EH (cell line): ENCODE data around the gene SKI.

ENCODE experiments used
- DNase-seq: peaks from one replicate; pipeline ENCODE4 v3.0.0-alpha.2; 2015; ENCODE audit warnings: low read depth

SKI gene

DNA sequence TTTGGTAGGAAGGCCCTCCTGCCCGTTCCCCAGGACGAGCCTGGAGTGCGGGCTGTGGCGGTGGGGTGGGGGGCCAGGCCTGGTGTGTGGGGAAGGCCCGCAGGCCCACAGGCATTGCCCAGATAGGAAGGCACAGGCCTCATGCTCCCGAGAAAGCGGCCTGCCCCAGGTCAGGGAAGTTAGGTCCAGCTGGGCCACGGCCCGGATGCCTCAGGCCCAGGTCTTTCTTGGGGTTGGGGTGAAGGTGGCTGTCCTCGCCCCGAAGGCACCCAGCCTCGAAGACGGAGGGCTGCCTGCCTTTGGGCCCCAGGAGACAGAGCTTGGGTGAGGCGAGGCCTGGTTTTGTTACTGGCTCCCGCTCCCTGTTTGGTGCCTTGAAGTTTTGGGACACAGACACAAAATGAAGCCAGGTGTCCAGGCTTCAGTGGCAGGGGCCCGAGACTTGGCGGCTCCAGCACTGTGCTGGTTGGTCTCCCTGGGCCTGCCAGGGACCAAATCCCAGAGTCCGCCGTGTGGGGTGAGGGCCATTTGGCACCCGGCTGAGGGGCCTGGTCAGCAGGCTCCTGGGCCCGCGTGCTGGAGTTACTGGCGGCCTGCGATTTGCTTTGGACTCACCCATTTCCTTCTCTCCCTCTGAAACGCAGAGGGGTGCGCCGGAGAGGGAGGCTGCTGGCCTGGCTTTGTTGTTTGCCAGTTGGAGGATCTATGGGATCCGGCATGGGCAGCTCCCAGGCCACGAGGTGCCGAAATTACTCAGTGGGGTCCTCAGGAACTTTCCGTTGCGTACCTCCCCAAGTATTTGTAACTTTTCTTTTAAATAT lies 2.0 kb downstream of the SKI start:
- peak; percentile 55 for DNase-seq

DNA sequence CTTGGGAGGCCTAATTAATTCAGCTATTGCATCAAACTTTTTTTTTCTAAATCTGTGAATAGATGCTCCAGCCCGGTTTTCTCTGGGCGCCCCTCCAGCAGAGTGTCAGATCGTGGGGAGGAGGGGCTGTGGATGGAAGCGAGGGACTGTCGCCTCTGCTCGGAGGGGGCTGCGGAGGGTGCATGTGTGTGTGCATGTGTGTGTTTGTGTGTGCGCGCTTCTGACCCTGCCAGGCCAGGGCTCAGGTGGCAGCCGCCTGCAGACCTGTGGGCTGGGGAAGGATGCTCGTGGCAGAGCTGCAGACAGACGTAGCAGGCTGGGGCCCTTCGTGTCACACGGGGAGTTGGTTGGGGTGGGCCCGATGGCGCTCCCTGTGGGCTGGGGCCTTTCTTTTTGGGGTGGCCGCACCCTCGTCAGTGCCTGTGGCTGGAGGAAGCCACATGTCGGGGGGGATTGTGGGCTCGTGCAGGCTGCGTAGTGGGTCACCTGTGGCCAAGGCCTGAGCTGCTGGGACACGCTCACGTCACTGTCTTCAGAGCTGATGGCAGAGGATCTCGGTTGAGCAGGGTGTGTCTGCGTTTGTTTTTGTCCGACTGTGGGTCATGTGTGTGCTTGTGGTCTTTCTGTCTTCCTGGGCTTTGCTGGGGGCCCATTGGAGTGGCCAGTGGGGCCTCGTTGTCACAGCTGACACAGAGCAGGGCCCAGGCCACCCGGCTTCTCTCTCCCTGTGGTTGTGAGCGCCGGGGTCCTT lies 2.8 kb downstream of the SKI start:
- peak; percentile 44 for DNase-seq

DNA sequence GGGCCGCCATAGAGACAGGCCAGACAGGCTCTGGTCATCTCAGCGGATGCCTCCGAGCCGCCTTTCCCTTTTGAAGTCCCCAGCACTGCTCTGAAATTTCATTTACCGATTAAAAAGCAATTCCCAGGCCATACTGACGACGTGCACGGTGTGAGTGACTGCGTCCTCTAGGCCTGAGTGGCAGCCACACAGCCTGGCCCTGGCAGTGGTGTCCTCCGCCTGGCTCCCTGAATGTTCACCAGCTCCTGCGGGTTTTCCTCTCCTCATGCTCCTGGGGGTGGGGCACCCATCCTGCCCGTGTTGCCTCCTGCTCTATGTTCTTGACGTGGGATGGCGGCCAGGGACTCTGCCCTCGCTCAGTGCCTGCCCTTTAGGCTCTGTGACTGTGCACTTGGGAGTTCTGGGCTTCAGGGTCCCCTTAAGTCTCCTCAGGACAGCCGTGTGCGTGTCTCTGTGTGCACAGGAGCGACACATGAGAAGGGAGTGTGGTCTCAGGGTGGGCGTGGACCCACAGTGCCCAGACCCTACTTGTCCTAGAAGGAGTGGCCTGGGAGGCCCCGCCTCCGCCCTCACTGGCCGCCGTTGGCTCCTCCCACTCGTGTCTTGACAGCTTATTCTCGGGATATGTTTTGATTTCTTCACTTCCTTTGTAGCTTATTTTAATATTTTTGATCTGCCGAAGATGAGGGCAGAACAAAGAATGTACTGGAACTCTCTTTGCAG lies 3.6 kb downstream of the SKI start:
- DNase-seq = peak; percentile 89

DNA sequence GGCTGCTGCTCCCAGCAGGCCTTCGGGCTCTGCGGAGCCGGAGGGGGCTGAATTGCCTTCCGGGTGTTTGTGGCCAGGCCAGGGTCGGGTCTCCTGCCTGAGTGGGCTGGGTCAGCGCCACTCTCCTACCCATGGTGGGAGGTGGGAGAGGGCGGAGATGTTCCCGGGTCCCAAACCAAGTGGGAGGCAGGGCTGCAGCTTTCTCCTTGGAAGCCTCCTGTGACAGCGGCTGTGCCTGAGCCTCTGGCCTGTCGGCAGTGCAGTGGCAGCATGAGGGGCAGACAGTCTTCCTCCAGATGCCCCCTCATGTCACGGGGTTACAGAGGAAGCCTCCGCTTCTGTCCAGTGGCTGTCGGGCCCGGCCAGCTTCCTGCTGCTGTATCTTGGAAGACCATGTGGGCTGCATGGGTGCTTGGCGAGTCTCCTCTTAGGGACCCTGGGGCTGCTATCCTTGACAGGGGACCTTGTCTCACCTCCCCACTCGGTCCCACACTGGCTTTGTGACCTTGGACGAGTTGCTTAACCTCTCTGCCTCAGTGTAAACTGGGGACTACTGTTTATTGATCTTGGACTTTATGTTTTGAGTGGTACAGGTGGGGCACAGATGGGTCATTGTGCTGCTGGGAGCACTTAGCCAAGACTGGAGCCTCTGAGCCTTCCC lies 4.3 kb downstream of the SKI start:
- no peak for DNase-seq

DNA sequence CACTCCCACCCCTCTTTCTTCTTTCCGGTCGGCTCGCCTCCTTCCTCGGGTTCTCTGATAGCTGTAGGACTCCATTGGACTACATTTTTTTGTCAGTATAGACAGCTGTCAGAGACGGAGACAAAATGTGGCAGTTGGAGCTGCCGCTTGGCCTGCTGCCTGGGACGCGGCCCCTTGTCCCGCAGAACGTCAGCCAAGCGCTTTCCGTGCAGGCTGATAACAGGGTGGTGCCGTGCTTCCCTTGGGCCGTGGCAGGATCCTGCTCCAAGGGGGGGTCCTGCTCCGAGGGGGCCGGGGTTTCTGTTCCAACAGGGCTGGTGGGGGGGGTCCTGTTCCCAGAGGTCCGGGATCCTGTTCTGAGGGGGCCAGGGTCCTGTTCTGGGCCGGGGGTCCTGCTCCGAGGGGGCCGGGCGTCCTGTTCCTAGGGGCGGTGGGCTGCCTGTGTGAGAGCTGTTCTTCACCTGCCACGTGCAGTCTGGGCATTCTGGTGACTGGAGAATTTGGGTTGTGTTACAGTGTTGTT lies 4.9 kb downstream of the SKI start:
- DNase-seq = no peak

DNA sequence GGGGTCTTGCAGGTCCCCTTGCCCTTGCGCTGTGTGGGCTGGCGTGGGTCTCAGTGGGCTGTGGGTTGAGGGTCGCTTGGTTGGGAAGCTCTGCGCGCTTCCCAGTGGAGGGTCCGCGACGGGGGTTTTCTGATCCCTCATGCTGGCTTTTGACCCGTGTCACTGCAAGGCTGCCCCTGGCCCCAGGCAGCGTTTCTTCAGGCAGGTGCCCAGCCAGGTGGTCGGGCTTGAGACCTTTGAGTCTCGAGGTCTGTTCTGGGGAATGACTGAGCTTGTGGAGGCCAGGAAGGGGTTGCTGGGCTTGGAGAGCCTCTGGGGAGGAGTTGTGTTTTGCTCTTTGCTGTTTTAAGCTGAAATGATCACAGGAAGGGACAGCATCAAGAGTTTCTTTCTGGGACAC lies 5.3 kb downstream of the SKI start:
- no peak for DNase-seq

DNA sequence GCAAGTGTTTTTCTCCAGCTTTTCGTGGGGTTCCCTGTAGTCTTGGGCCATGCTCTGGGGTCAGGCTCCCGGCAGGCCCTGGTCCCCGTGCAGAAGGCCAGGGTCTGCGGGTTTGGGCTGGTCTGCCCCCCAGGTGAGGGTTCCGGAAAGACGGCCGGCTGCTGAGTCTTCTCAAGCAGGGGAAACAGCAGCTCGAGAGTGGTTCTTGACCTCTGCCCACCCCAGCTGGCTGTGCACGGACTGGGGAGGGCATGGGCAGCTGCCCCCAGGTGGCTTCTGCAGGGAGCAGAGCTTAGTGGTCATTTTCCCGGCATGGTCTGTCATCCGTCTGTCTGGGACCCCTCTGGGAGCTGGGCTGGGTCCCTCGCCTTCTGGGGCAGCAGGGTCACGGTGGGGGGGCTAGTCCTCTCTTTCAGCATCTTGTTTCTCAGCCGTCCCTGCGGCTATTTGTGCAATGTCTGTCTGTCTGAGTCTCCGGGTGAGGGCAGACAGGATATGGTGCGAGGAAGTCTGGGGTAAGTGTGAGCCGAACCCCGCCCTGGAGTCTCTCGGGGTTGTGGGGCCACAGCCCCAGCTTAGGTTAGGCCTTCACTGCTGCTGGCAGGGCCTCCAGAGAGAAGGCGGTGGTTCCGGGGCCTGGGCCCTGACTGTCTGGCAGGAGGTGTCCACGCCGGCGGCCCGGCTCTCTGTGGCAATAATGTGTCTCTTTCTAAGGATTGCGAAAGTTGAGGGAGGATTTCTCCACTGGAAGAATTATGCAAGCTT lies 6.1 kb downstream of the SKI start:
- DNase-seq = peak; percentile 94

- no peak for DNase-seq
Observed at GRCh38 chr1:2234762-2235113, 6.6 kb downstream of the SKI start.

DNA sequence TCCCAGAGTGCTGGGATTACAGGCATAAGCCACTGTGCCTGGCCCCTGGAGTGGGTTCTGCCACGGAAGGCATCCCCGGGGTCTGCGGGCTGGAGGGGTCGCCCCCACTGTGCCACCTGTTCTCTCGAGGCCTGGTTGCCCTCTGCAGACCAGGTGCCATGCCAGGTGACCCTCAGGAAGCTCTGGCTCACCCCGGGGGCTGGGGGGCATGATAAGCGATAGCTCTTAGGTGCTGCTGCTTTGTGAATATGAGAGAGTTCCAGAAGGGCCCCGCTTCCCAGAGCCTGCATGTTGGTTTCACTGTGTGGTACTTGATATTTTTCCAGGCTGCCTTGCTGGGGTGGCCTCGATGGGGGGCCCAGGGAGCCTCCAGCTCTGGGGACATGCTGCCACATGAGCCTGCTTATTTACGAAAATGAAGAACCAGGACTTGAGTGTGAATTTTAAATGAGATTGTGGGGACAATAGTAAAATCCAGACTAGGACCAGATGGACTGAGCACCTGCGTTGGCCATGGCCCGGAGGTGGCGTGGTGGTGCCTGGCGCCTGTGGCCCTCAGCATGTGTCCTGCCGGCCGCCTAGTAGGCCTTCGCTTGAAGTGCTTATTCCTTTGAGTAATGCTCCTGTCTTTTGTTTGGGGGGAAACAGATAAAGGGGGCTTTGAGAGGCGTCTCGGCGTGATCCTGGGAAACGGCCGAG lies 7.3 kb downstream of the SKI start:
- no peak for DNase-seq

DNA sequence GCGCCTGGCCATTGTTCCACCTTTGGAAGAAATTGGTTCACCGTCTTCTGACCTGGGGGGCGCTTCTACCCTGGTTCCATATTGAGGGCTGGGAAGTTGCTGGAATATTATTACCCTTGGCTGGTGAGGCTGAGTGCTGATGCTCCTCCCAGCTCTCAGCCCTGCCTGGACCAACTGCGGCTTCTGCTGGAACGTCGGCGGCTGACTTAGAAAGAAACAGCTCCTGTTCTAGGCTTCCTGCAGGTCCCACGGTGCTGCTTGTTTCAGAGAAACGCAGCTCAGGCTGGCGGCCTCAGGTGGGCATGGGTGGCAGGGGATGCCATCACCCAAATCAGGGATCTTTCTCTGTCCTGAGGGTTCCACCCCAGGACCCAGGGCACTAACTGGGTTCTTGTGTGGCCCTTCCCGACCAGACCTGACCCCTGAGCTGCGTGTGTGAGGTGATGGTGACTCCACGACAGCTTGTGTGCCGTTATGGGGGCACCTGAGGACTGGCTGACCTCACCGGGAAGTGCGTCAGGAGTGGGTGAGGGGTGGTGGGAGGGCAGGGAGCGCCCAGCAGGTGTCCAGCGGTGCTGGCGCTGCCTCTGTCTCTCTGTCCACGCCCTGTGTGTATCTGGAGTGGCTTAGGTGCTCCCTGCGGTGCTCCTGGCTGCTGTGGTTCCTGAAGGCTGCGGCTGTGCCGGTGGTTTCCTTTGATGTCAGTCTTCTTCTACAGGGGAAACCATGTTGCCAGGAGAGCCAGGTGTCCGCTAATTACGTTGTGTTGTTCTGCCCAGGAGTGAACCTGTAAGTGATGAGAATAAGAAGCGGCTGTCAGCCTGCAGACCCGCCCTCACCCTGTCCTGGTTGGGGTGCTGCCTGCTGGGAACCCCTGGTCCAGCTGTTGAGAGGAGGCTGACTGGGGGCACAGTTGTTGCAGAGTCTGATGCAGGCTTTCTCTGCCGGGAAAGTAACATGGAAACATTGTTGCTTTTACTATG lies 8.9 kb downstream of the SKI start:
- no peak for DNase-seq

GRCh38 chr1:2237773-2238172 lies 9.7 kb downstream of the SKI start:
- DNase-seq = no peak

DNA sequence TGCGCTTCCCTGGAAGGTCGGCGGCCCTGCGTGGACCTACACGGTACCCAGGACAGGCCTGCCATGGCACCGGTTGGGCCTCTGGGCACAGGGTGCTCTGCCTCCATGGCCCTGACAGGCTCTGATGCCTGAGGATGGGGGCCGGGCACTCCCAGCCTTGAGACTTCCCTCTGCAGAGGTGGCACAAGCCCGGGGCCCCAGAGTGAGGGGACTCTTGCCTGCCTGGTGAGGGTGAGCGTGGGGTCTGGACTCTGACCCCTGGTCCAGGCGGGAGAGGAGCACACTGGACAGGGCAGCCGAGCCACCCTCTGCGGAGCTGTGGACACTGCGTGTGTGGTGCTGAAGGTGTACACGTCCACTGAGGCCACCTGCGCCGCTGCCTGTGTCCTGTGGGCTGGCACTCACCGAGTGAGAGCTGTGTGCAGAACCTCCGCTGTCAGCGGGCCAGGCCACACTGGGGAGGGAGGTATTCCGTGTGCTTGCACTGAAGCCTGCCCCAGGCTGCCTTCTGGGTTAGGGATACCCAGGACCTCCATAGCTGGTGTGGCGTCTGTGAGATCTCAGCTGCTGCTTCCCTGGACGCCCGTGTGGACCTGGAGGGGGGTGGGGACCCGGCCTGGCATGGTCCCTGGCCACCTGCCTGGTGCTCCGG lies 10.4 kb downstream of the SKI start:
- DNase-seq = no peak

DNA sequence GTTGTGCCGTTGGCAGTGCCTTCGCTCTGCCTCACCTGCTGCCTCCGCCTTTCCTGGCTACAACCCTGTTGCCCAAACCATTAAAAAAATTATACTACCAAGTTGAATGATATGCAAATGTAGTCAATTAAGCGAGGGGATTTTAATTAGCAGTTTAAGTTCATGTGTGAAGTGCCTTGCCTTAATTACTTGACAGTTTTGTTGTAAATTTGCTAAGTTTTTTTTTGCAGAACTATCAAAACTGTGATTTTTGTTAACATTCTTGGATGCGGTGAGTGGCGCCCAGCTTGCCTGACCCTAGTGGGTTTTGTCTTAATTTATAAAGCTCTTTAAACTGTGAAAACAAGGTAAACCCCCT lies 10.9 kb downstream of the SKI start:
- no peak for DNase-seq

DNA sequence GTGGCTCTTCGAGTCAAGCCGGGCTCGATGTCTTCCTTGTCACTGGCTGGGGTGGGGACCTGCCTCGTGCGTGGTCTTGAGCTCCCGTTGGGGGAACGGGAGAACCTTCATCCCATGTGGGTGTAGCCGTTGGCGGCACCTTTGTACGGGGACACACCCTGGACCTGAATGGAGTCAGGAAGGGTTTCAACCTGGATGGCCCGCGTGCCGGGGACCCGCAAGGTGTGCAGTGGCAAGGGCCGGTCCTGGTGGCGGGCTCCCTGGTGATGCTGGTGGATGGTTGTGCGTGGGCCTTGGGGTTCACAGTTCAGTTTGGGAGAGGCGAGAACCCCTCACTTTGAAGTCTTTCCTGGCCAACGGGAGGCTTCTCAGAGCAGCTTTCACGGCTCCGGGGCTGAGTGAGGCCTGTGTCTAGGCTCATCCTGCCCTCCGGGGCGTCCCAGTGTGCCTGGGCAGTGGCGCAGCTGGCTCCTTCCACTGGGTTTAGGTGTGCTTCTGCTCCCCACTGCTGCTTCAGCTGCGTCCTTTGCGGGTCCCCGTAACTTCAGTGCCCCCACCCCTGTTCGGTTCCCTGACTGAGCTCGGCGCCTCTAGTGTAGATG lies 11.4 kb downstream of the SKI start:
- DNase-seq = no peak

GRCh38 chr1:2240270-2241156 lies 12.4 kb downstream of the SKI start:
- peak; percentile 57 for DNase-seq

GRCh38 chr1:2241820-2242219 lies 13.7 kb downstream of the SKI start:
- no peak for DNase-seq
